HG02759 (cell line): Measurements from ENCODE around the gene PPP1R13B.
A peak's percentile ranks its signal among the peaks of the same experiment; 100 is the strongest.

ENCODE experiments used
- ATAC-seq: cut with Tn5 transposase; IDR thresholded peaks from one replicate; pipeline ENCODE4 v1.9.1; 2021; ENCODE audit warnings: mild to moderate bottlenecking, moderate library complexity; ENCODE audit not compliant: unreplicated experiment

The PPP1R13B gene

GRCh38 chr14:103880348-103881267 is 33.2 kb upstream of the PPP1R13B start:
- no peak for ATAC-seq

GRCh38 chr14:103879570-103880347 is 32.4 kb upstream of the PPP1R13B start:
- no peak for ATAC-seq

- ATAC-seq, result no peak
These were observed 31.8 kb upstream of the PPP1R13B start for GRCh38 chr14:103879118-103879569.

- ATAC-seq, result no peak
These were observed 30.8 kb upstream of the PPP1R13B start for GRCh38 chr14:103878180-103878579.

GRCh38 chr14:103875010-103875409 is 27.6 kb upstream of the PPP1R13B start:
- ATAC-seq, result no peak

GRCh38 chr14:103872481-103873113 is 25.2 kb upstream of the PPP1R13B start:
- ATAC-seq, result no peak

GRCh38 chr14:103871596-103872480 is 24.5 kb upstream of the PPP1R13B start:
- peak; percentile 88 for ATAC-seq

- ATAC-seq, result no peak
These were observed 23.7 kb upstream of the PPP1R13B start for GRCh38 chr14:103870891-103871595.

GRCh38 chr14:103870144-103870876 is 22.9 kb upstream of the PPP1R13B start:
- no peak for ATAC-seq

- no peak for ATAC-seq
These were observed 22.2 kb upstream of the PPP1R13B start for GRCh38 chr14:103869406-103870143.

GRCh38 chr14:103868242-103868897 is 21.0 kb upstream of the PPP1R13B start:
- ATAC-seq, result no peak

- no peak for ATAC-seq
These were observed 20.2 kb upstream of the PPP1R13B start for GRCh38 chr14:103867523-103867953.

GRCh38 chr14:103867020-103867419 is 19.6 kb upstream of the PPP1R13B start:
- no peak for ATAC-seq

- ATAC-seq, result no peak
These were observed 15.9 kb upstream of the PPP1R13B start for GRCh38 chr14:103863245-103863644.

GRCh38 chr14:103862393-103862782 is 15.0 kb upstream of the PPP1R13B start:
- no peak for ATAC-seq

GRCh38 chr14:103861413-103862392 is 14.3 kb upstream of the PPP1R13B start:
- ATAC-seq, result no peak
